GM12874 (cell line): Measurements from ENCODE around the gene SPTLC1.

Experiments used
- TF ChIP-seq, protein P1 (sequence below): IDR thresholded peaks from 2 replicates; pipeline ENCODE4 v1.5.1; 2011; ENCODE audit warnings: low read depth, mild to moderate bottlenecking, control low read depth, low read length, moderate library complexity; ENCODE audit not compliant: insufficient read depth

Gene SPTLC1

GRCh38 chr9:92001244-92001643, 114.0 kb downstream of the SPTLC1 start:
- TF ChIP-seq, protein P1, sequence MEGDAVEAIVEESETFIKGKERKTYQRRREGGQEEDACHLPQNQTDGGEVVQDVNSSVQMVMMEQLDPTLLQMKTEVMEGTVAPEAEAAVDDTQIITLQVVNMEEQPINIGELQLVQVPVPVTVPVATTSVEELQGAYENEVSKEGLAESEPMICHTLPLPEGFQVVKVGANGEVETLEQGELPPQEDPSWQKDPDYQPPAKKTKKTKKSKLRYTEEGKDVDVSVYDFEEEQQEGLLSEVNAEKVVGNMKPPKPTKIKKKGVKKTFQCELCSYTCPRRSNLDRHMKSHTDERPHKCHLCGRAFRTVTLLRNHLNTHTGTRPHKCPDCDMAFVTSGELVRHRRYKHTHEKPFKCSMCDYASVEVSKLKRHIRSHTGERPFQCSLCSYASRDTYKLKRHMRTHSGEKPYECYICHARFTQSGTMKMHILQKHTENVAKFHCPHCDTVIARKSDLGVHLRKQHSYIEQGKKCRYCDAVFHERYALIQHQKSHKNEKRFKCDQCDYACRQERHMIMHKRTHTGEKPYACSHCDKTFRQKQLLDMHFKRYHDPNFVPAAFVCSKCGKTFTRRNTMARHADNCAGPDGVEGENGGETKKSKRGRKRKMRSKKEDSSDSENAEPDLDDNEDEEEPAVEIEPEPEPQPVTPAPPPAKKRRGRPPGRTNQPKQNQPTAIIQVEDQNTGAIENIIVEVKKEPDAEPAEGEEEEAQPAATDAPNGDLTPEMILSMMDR = no peak

GRCh38 chr9:91995000-91995655, 120.1 kb downstream of the SPTLC1 start:
- TF ChIP-seq, protein P1 = no peak

DNA sequence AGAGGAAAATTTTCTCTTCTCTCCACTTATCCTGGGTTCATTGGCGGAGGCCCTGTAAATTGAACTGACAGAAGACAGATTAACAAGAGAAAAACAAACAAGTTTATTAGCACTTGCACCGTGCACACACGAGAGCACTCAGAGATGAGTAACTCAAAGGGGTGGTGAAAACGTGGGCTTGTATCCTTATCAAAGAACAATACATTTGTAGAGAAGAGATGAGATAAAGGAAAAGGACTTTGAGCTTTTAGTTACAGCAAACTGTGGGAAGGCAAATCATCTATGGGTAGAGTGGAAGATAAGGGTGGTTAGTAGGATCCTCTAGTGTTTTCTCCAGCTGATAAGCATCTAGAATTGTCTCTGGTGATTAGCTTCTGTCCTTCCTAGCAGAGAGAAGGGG, 120.8 kb downstream of the SPTLC1 start:
- TF ChIP-seq, protein P1 = no peak

DNA sequence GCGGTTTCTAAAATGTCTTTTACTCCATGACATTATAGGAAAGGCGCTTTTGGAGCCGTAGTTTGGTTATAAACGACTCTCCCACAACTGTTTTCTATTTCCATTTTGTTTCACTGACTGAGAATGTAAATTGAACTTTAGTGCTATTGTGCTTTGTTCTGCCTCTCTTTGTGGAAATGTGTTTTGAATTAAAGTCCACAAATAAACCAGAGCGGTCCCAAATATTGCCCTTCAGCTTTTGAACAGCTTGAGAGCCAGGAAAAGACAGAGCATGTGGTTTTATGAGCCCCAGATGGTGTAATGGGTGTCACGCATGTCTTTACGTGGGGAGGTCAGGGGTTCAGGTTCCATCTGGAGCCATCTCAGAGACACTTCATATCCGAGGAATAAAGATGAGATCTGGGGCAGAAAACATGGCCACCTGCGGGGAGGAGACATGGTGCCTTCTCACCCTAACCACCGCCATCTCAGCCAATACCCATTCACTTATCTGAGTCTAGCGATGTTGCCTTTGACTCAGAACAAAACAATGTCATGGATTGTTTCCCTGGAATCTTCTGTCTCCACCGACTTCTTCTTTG, 122.7 kb downstream of the SPTLC1 start:
- TF ChIP-seq, protein P1 = no peak

- TF ChIP-seq, protein P1 = no peak
Measured at GRCh38 chr9:91991721-91992341, 123.4 kb downstream of the SPTLC1 start.

DNA sequence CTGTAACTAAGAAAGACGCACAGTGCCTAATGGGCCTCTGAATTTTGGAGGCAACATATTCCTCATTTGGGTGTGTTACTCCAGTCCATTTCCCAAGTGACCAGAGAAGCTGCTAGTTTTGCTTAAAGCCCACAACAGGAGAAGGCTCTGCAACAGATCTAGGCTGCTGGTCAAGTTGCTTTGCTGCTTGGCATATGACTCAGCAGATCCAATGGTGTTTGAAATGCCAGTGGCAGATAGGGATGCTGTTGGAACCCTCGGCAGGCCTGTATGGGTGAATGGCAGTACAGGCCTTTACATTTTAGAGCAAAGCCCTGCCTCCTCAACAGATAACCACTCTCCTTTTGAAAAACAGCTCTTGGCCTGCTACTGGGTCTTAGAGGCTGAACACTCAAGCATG, 129.0 kb downstream of the SPTLC1 start:
- TF ChIP-seq, protein P1 = no peak

DNA sequence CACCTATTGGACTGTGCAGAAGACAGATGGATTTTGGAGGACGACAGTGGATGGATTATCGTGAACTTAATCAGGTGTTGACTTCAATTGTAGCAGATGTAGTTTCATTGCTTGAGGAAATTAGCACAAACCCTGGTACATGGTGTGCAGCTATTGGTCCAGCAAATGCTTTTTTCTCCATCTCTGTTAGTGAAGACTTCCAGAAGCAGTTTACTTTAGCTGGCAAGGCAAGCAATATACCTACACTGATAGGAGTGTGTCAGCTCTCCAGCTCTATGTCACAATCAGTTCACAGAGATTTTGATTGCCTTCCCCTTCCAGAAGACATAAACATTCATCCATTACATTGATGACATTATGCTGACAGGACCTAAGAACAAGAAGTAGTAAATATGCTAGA, 129.5 kb downstream of the SPTLC1 start:
- TF ChIP-seq, protein P1 = no peak
